SK-N-MC (cell line): Measurements from ENCODE around the gene TUBB6.

Experiments
- DNase-seq: peaks from one replicate; pipeline ENCODE4 v3.0.0-alpha.2; 2011; ENCODE audit warnings: low read depth, low spot score
- H3K27ac ChIP-seq: fragments of 200-600 bp; sonication (generic); 2 replicates; pipeline ENCODE4 v1.5.1; 2016; ENCODE audit warnings: mixed run types
- H3K36me3 ChIP-seq: fragments of 200-600 bp; sonication (generic); 2 replicates; pipeline ENCODE4 v1.6.1; 2017; ENCODE audit warnings: antibody characterized with exemption, low read length, mixed read lengths; ENCODE audit not compliant: insufficient read depth
- H3K4me3 ChIP-seq: fragments of 200-600 bp; sonication (generic); 2 replicates; pipeline ENCODE4 v1.5.1; 2016
- H3K9ac ChIP-seq: fragments of 200-600 bp; sonication (generic); 2 replicates; pipeline ENCODE4 v1.8.0; 2017; ENCODE audit warnings: mixed run types, mixed read lengths; ENCODE audit not compliant: insufficient read length
- H3K9me3 ChIP-seq: fragments of 200-600 bp; sonication (generic); 2 replicates; pipeline ENCODE4 v1.6.1; 2017; ENCODE audit warnings: low read depth, mild to moderate bottlenecking, antibody characterized with exemption, low read length, moderate library complexity, mixed read lengths
- EZH2 ChIP-seq: fragments of 200-600 bp; sonication (generic); IDR thresholded peaks from one replicate; pipeline ENCODE4 v1.6.1; 2017; ENCODE audit warnings: antibody characterized with exemption
- FOXP2 ChIP-seq: optimal IDR thresholded peaks from 2 replicates; pipeline ENCODE3; 2011; ENCODE audit warnings: mild to moderate bottlenecking, moderate library complexity; ENCODE audit not compliant: insufficient read depth; ENCODE audit errors: extremely low read length, control extremely low read depth
- POLR2AphosphoS5 ChIP-seq: IDR thresholded peaks from 2 replicates; pipeline ENCODE4 v1.6.1; 2012; ENCODE audit warnings: mild to moderate bottlenecking, low read depth, low read length, borderline replicate concordance

The TUBB6 gene

GRCh38 chr18:12308386-12309100, 502 bp downstream of the TUBB6 start:
- Histone ChIP-seq H3K9ac (peak overlapping the region; percentile 85), H3K4me3 (peak overlapping the region; percentile 92), H3K9me3 (peaks cover 15% of the 10 kb centered on the region), H3K27ac (peak overlapping the region; percentile 35; the same call in 1 of the 2 replicates), H3K36me3 (peaks cover 42% of the 10 kb centered on the region)
- no peak for TF ChIP-seq POLR2AphosphoS5
- TF ChIP-seq EZH2: no peak
- TF ChIP-seq FOXP2: no peak
- no peak for DNase-seq

GRCh38 chr18:12309683-12310198, 1.7 kb downstream of the TUBB6 start:
- 0 out of 2 replicates have a peak, but pooled peaks have one; percentile 17 for TF ChIP-seq POLR2AphosphoS5
- no peak for TF ChIP-seq FOXP2
- Histone ChIP-seq H3K9me3 (peaks cover 15% of the 10 kb centered on the region), H3K9ac (peak overlapping the region; percentile 85), H3K4me3 (peak overlapping the region; percentile 92), H3K27ac (no peak overlapping the region), H3K36me3 (peaks cover 49% of the 10 kb centered on the region)
- DNase-seq: no peak

- TF ChIP-seq FOXP2 (no peak), POLR2AphosphoS5 (no peak), EZH2 (no peak)
- no peak overlapping the region; the same call in 1 of the 2 replicates for H3K4me3 ChIP-seq
- no peak overlapping the region for H3K9ac ChIP-seq
- no peak overlapping the region for H3K27ac ChIP-seq
- H3K9me3 ChIP-seq: peaks cover 15% of the 10 kb centered on the region
- peaks cover 53% of the 10 kb centered on the region for H3K36me3 ChIP-seq
- DNase-seq: no peak
Measured at GRCh38 chr18:12310762-12311161, 2.7 kb downstream of the TUBB6 start.

DNA sequence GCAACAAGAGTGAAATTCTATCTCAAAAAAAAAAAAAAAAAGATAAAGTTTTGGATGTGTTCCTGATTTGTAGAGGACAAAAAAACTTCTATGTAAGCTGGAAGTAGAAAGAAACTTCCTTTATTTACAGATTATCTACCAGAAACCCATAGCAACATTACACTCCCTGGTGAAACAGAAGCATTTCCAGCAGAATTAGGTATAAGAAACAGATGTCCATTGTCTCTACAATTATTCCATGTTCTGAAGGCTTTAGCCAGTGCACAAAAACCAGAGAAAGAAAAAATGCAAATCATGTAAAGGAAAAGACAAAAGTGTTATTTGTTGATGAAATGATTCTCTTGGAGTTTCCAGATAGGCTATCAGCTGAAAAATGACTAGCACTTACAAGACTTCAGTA, 4.9 kb downstream of the TUBB6 start:
- H3K4me3 ChIP-seq: peak overlapping the region; percentile 51
- peaks cover 73% of the 10 kb centered on the region for H3K36me3 ChIP-seq
- peaks cover 15% of the 10 kb centered on the region for H3K9me3 ChIP-seq
- DNase-seq: no peak
- peak overlapping the region; percentile 67 for H3K27ac ChIP-seq
- TF ChIP-seq EZH2 (no peak), POLR2AphosphoS5 (no peak), FOXP2 (no peak)
- H3K9ac ChIP-seq: no peak overlapping the region

GRCh38 chr18:12313530-12314245, 5.6 kb downstream of the TUBB6 start:
- Histone ChIP-seq H3K27ac (peak overlapping the region; percentile 67), H3K36me3 (peaks cover 75% of the 10 kb centered on the region), H3K9me3 (peaks cover 15% of the 10 kb centered on the region), H3K9ac (peak overlapping the region; percentile 35), H3K4me3 (peak overlapping the region; percentile 51; the same call in 1 of the 2 replicates)
- no peak for TF ChIP-seq POLR2AphosphoS5
- TF ChIP-seq FOXP2: no peak
- TF ChIP-seq EZH2: no peak
- no peak for DNase-seq

- no peak for DNase-seq
- Histone ChIP-seq H3K4me3 (peak overlapping the region; percentile 51), H3K9me3 (peaks cover 15% of the 10 kb centered on the region), H3K27ac (peak overlapping the region; percentile 67), H3K9ac (peak overlapping the region; percentile 24), H3K36me3 (peaks cover 73% of the 10 kb centered on the region)
- TF ChIP-seq POLR2AphosphoS5 (no peak), FOXP2 (no peak), EZH2 (no peak)
Measured at GRCh38 chr18:12314591-12315305, 6.7 kb downstream of the TUBB6 start.

DNA sequence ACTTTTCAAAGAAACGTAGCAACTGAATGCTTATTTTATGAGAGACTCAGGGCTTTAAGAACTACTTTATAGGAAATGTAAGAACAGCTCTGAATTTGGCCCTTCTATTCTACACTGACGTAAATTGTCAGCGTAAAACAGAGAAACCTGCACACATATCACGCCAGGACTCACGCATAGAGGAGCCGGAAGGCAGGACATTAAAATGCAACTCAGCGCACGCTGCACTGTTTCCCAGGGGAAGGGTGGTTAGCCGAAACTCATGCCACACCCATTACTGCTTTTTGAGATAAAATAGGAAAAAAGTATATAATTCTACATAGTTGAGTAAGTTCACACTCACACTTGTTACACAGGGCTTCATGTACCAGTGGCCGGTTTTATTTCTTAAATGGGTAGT, 7.4 kb downstream of the TUBB6 start:
- H3K9me3 ChIP-seq: peaks cover 15% of the 10 kb centered on the region
- peak overlapping the region; percentile 18 for H3K4me3 ChIP-seq
- H3K27ac ChIP-seq: peak overlapping the region; percentile 67
- no peak overlapping the region for H3K9ac ChIP-seq
- peaks cover 69% of the 10 kb centered on the region for H3K36me3 ChIP-seq
- no peak for TF ChIP-seq EZH2
- TF ChIP-seq FOXP2: no peak
- no peak for TF ChIP-seq POLR2AphosphoS5
- DNase-seq: no peak

DNA sequence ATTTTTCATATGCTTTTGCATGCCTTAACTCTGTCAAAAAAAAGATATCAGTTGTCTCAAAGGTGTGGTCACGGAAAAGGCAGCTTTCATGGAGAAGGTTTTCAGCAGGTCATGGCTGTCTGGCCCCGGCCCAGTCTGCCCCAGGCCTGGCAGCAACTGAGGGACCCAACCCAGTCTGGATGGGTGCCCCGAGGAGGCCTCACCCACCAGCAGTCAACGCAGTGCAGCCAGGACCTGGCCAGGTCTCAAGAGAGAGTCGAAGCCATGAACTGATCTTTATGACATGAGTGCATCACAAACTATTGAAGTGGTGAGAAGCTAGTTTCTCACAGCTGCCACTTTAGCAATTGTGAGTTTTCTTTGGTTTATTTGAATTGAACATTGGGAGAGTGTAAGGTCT, 7.9 kb downstream of the TUBB6 start:
- H3K36me3 ChIP-seq: peaks cover 69% of the 10 kb centered on the region
- DNase-seq: no peak

More for the DNA sequence above, 7.9 kb downstream of the TUBB6 start:
- no peak overlapping the region for H3K9ac ChIP-seq
- no peak overlapping the region; the same call in 1 of the 2 replicates for H3K4me3 ChIP-seq
- H3K9me3 ChIP-seq: peaks cover 11% of the 10 kb centered on the region
- TF ChIP-seq POLR2AphosphoS5: no peak
- no peak for TF ChIP-seq FOXP2
- TF ChIP-seq EZH2: no peak
- no peak overlapping the region for H3K27ac ChIP-seq
